CD4-positive, alpha-beta memory T cell (primary cell): ENCODE measurements around the gene GAS7. TPM values are rescaled to one million over a fixed set of nuclear protein-coding genes. Genes with fewer than 3 reads are reported as not detected.

Source experiments
- CTCF ChIA-PET: fragments of 350-600 bp; sonication (Branson Sonifier 250); formaldehyde crosslinking; loops from one replicate; lab custom pipeline; 2021; ENCODE audit warnings: inconsistent platforms; ENCODE audit not compliant: partially characterized antibody; lab: Charles Lee
- POLR2A ChIA-PET: fragments of 350-600 bp; sonication (Branson Sonifier 250); formaldehyde crosslinking; loops from one replicate; lab custom pipeline; 2021; ENCODE audit not compliant: partially characterized antibody; lab: Charles Lee
- DNase-seq, 5 donors: peaks; one replicate each; pipeline versions ENCODE4 v3.0.0 to v3.0.0-alpha.2; 2020 to 2022; ENCODE audit warnings: mixed read lengths in 1 of 5
- H3K27ac ChIP-seq: one replicate; pipeline ENCODE4 v1.7.0; 2013; ENCODE audit warnings: low read depth, low read length
- H3K27me3 ChIP-seq: 2 replicates; pipeline ENCODE4 v1.7.0; 2013; ENCODE audit warnings: mild to moderate bottlenecking, low read length, moderate library complexity; ENCODE audit not compliant: insufficient read depth
- H3K36me3 ChIP-seq: 2 replicates; pipeline ENCODE4 v1.7.0; 2013; ENCODE audit warnings: mild to moderate bottlenecking, low read length, moderate library complexity; ENCODE audit not compliant: insufficient read depth
- H3K4me1 ChIP-seq: 2 replicates; pipeline ENCODE4 v1.7.0; 2013; ENCODE audit warnings: mild to moderate bottlenecking, low read length, moderate library complexity; ENCODE audit not compliant: insufficient read depth
- H3K4me3 ChIP-seq, 2 donors: one replicate each; pipeline ENCODE4 v1.7.0; 2013; ENCODE audit warnings: low read length in 2 of 2, mild to moderate bottlenecking in 1 of 2
- H3K9me3 ChIP-seq, 2 donors: one replicate each; pipeline ENCODE4 v1.7.0; 2013; ENCODE audit warnings: low read length in 2 of 2, control low read depth in 1 of 2; ENCODE audit not compliant: control insufficient read depth in 1 of 2
- H3K27ac Mint-ChIP-seq, 7 donors: one replicate each; pipeline ENCODE4 v1.8.0; 2020 to 2021; ENCODE audit warnings: mixed read lengths in 7 of 7, mild to moderate bottlenecking in 6 of 7, inconsistent platforms in 3 of 7, moderate library complexity in 3 of 7
- H3K27me3 Mint-ChIP-seq, 2 donors: one replicate each; pipeline ENCODE4 v1.8.0; 2020 to 2021; ENCODE audit warnings: mixed read lengths in 2 of 2
- H3K36me3 Mint-ChIP-seq, 2 donors: one replicate each; pipeline ENCODE4 v1.8.0; 2020 to 2021; ENCODE audit warnings: mixed read lengths in 2 of 2, inconsistent platforms in 1 of 2, mild to moderate bottlenecking in 1 of 2
- H3K4me1 Mint-ChIP-seq, 4 donors: one replicate each; pipeline ENCODE4 v1.8.0; 2020 to 2021; ENCODE audit warnings: mixed read lengths in 4 of 4, mild to moderate bottlenecking in 1 of 4
- H3K4me3 Mint-ChIP-seq, 8 donors: one replicate each; pipeline ENCODE4 v1.8.0; 2020 to 2021; ENCODE audit warnings: mixed read lengths in 8 of 8, mild to moderate bottlenecking in 7 of 8, moderate library complexity in 6 of 8, inconsistent platforms in 3 of 8
- H3K9me3 Mint-ChIP-seq, 8 donors: one replicate each; pipeline ENCODE4 v1.8.0; 2020 to 2021; ENCODE audit warnings: mixed read lengths in 8 of 8, mild to moderate bottlenecking in 5 of 8, inconsistent platforms in 3 of 8, moderate library complexity in 1 of 8
- intact Hi-C: fragments of 100-400 bp; cut with micrococcal nuclease; formaldehyde crosslinking; loops from one replicate; pipeline ENCODE4 v1.15.1; 2023
- polyA plus RNA-seq, 2 donors: library from polyadenylated mRNA; unstranded; fragments of 300-500 nt; fragmentation: Illumina TruSeq; gene quantifications; one replicate each; pipeline ENCODE4 v1.2.3, GENCODE V29; 2021
- total RNA-seq, 2 experiments: library from RNA; stranded (reverse); gene quantifications; one replicate each; pipeline ENCODE4 v1.2.3, GENCODE V29; 2021

Gene GAS7
- total and polyA plus RNA-seq, 4 experiments from 2014 or later = 0.42 to 5.2 (median 3.0) TPM

DNA sequence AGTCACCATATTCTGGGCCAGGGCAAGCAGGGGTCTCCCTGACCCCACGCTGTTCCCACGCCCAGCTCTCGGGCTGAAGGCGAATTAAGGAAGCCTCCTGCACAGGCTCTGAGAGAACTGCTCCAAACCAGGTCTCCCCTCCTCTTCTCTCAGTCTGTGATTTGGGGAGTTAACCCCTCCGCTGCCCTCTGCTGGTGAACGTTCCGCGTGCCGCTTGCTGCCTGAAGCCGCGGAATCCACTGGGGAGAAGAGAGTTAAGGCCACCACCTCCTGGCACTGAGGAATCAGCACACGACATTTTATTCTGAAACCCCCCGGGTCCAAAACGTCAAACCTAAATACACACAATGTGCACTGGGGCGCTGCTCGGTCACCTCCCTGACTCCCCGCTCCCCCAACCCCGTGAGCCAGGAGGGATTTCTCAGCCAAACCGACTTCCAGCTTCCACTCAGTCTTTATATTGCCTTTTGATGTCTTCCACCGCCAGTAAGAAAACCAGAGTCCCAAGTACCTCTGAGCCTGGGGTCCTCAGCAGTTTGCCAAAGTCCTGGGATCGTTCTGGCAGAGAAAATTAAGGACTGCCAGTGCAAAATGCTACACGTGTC lies 238.9 kb downstream of the GAS7 start:
- peaks cover 1 to 2% of the 10 kb centered on the region in 2 donors for H3K27me3 Mint-ChIP-seq
- Histone ChIP-seq H3K36me3 (no peaks in the 10 kb centered on the region), H3K9me3 (no peaks in the 10 kb centered on the region), H3K27ac (no peak overlapping the region), H3K4me3 (no peak overlapping the region), H3K4me1 (no peaks in the 10 kb centered on the region), H3K27me3 (no peaks in the 10 kb centered on the region)
- no peak for DNase-seq
- H3K4me3 Mint-ChIP-seq = no peak overlapping the region
- no peaks in the 10 kb centered on the region for H3K4me1 Mint-ChIP-seq
- H3K9me3 Mint-ChIP-seq = no peaks in the 10 kb centered on the region
- intact Hi-C loops = no loop called here
- H3K27ac Mint-ChIP-seq = no peak overlapping the region
- ChIA-PET POLR2A (no interaction called here), CTCF (no interaction called here)
- H3K36me3 Mint-ChIP-seq = no peaks in the 10 kb centered on the region

DNA sequence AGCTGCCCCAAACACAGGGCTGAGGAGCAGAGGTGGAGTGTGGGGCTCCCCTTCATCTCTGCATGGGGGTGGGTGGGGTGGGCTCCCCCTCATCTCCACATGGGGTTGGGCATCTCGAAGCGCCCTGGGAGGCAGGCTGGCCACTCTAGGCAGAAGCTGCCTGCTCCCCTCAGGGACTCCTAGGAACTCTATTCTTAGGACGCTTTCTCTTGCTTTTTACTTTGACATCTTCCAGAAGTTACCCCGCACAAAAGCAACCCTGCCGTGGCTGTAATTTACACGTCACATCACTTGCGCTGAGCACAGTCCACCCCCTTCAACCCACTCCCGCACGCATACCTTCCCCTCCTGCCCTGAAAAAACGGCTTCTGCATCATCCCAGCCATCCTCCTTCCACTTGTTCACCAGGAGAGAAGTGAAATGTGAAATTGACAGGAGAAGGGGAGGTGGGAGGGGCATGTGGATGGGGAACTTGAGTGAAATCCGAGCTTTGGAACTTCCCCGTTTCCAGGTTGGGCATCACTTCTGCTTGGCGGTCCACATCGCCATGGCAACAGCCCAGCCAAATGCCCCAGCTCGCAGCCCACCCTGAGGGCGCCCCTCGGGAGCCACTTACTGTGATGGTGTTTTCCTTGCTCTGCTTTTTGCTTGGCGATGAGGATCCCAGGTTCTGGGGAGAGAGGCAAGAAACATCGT lies 239.7 kb downstream of the GAS7 start:
- no peak for DNase-seq

DNA sequence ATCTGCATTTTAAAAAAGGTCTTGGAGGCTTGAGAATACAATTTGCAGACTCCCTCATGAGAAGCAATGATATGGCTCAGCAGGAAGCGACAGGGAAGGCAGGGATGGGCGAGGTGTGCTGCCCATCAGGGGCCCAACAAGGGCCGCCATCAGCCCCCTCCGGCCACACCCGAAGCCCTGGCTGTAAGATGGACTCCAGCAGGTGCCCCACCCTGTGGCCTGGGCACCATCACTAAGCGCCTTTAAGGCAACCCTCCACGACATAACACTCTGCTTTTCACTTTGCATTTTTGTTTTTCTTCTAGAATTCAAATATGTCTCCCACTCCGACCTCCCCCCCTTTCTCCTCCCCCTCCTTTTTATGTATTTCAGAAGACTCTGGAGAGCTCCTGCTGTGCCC lies 241.2 kb downstream of the GAS7 start:
- Mint-ChIP-seq H3K36me3 (no peaks in the 10 kb centered on the region), H3K9me3 (no peaks in the 10 kb centered on the region), H3K4me1 (no peaks in the 10 kb centered on the region), H3K27ac (no peak overlapping the region), H3K4me3 (no peak overlapping the region), H3K27me3 (peaks cover 0 to 2% of the 10 kb centered on the region in 2 donors)
- Histone ChIP-seq H3K36me3 (no peaks in the 10 kb centered on the region), H3K4me1 (no peaks in the 10 kb centered on the region), H3K27ac (no peak overlapping the region), H3K27me3 (no peaks in the 10 kb centered on the region), H3K9me3 (no peaks in the 10 kb centered on the region), H3K4me3 (no peak overlapping the region)
- no peak for DNase-seq
- POLR2A ChIA-PET = no interaction called here
- intact Hi-C loops = no loop called here
- CTCF ChIA-PET = no interaction called here

More for the DNA sequence above, 239.7 kb downstream of the GAS7 start:
- H3K9me3 ChIP-seq = no peaks in the 10 kb centered on the region
- H3K4me3 Mint-ChIP-seq = no peak overlapping the region
- H3K27ac Mint-ChIP-seq = no peak overlapping the region
- no peaks in the 10 kb centered on the region for H3K27me3 ChIP-seq
- H3K4me1 Mint-ChIP-seq = no peaks in the 10 kb centered on the region
- H3K9me3 Mint-ChIP-seq = no peaks in the 10 kb centered on the region
- no peaks in the 10 kb centered on the region for H3K36me3 ChIP-seq
- no peaks in the 10 kb centered on the region for H3K4me1 ChIP-seq
- peaks cover 1 to 2% of the 10 kb centered on the region in 2 donors for H3K27me3 Mint-ChIP-seq
- ChIA-PET CTCF (no interaction called here), POLR2A (no interaction called here)
- intact Hi-C loops = no loop called here
- H3K27ac ChIP-seq = no peak overlapping the region
- H3K4me3 ChIP-seq = no peak overlapping the region
- no peaks in the 10 kb centered on the region for H3K36me3 Mint-ChIP-seq

DNA sequence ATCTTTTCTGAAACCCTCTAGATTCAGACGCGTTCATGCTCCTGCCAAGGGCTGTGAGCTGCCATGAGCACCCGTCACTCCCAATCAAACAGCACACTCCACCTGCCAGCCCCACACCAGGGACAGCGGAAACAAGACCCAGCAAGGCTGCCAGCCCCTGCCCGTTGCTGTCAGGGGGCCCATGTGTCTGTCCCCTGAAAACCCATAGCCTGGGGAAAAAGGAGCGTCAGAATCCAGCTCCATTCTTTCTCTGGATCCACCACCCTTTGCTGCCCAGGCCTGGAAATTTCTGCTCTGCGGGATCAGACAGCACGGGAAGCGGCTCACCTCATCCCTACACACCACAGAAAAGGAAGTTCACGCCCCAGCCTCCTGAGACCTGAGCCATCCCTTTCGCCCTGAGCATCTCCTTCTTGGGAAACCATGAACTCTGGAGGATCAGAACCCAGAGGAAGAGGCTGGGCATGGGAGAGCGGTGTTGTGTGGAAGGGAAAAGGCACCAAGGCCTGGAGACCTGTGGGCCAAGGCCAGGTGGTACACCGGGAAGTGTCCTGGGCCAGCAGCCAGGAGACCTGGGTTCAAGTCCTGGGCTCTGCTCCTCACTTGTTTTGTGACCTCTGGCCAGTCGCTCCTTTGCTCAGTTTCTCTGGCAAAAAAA lies 241.8 kb downstream of the GAS7 start:
- Mint-ChIP-seq H3K36me3 (no peaks in the 10 kb centered on the region), H3K9me3 (no peaks in the 10 kb centered on the region), H3K27me3 (peaks cover 0 to 2% of the 10 kb centered on the region in 2 donors), H3K4me1 (no peaks in the 10 kb centered on the region), H3K4me3 (no peak overlapping the region), H3K27ac (no peak overlapping the region)
- CTCF ChIA-PET = no interaction called here
- no peaks in the 10 kb centered on the region for H3K36me3 ChIP-seq
- intact Hi-C loops = no loop called here
- DNase-seq = no peak
- no peak overlapping the region for H3K27ac ChIP-seq
- H3K27me3 ChIP-seq = no peaks in the 10 kb centered on the region
- H3K9me3 ChIP-seq = no peaks in the 10 kb centered on the region
- POLR2A ChIA-PET = no interaction called here
- H3K4me1 ChIP-seq = no peaks in the 10 kb centered on the region
- no peak overlapping the region for H3K4me3 ChIP-seq

DNA sequence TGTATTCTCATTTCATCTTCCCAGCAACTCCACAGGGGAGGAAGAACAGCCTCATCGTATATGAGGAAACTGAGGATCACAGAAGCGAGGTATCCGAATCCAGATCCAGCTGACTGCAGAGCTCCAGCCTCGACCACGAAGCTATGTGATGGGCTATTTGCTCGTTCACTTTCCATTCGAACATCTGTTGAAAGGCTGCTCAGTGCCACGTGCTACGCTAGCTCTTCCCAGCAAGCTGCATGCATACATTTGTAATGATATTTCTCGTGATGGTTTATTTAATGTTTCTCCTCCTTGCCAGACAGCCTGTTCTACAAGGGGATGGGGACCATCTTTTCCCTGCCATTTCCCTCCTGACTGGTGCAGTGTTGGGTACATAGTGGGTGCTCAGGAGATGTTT lies 244.9 kb downstream of the GAS7 start:
- Histone ChIP-seq H3K27ac (no peak overlapping the region), H3K4me1 (no peaks in the 10 kb centered on the region), H3K36me3 (no peaks in the 10 kb centered on the region), H3K27me3 (no peaks in the 10 kb centered on the region), H3K9me3 (no peaks in the 10 kb centered on the region), H3K4me3 (no peak overlapping the region)
- Mint-ChIP-seq H3K36me3 (no peaks in the 10 kb centered on the region), H3K9me3 (no peaks in the 10 kb centered on the region), H3K27ac (no peak overlapping the region), H3K4me1 (no peaks in the 10 kb centered on the region), H3K27me3 (no peaks in the 10 kb centered on the region), H3K4me3 (no peak overlapping the region)
- no peak for DNase-seq
- ChIA-PET POLR2A (no interaction called here), CTCF (no interaction called here)
- intact Hi-C loops = no loop called here

DNA sequence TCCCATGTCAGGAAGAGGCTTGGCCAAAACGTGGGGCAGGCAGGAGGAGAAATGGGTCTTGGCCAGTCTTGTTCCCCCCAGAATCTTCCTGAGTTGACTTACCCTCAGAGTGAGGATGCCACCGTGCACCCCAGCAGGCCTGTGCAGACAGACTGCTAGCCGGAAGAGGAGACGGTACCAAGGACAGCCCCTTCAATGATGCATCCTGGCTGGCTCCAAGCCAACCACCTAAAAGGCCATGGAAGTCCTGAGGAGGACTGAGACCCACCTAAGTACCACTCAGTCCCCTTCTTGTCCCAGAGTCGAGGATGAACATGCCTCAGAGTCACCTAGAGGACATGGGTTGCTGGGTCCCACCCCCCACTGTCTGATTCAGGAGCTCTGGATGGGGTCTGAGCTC lies 246.6 kb downstream of the GAS7 start:
- Mint-ChIP-seq H3K27ac (no peak overlapping the region), H3K4me1 (no peaks in the 10 kb centered on the region), H3K27me3 (no peaks in the 10 kb centered on the region), H3K36me3 (no peaks in the 10 kb centered on the region), H3K9me3 (no peaks in the 10 kb centered on the region), H3K4me3 (no peak overlapping the region)
- no peak overlapping the region for H3K27ac ChIP-seq
- no peaks in the 10 kb centered on the region for H3K9me3 ChIP-seq
- no peak for DNase-seq
- ChIA-PET CTCF (no interaction called here), POLR2A (no interaction called here)
- H3K4me1 ChIP-seq = no peaks in the 10 kb centered on the region
- H3K4me3 ChIP-seq = no peak overlapping the region
- H3K36me3 ChIP-seq = no peaks in the 10 kb centered on the region
- intact Hi-C loops = no loop called here
- H3K27me3 ChIP-seq = no peaks in the 10 kb centered on the region

DNA sequence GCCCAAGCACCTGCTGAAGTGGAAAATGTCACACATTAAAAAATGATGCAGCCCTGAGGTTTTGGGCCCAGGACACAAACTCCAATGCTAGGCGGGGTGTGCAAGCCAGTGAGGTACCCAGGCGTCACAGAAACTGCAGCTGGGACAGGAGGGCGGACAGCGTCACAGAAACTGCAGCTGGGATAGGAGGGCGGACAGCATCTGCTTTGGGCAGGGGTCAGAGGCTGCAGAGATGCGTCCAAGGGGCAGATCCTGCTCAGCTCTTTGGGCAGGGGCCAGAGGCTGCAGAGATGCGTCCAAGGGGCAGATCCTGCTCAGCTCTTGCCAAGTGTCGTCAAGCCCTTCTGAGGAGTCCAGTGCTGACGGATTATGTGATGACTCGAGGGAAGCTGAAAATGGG lies 249.5 kb downstream of the GAS7 start:
- no peaks in the 10 kb centered on the region for H3K27me3 ChIP-seq
- POLR2A ChIA-PET = no interaction called here
- Mint-ChIP-seq H3K4me1 (no peaks in the 10 kb centered on the region), H3K4me3 (no peak overlapping the region), H3K36me3 (no peaks in the 10 kb centered on the region), H3K9me3 (no peaks in the 10 kb centered on the region), H3K27me3 (no peaks in the 10 kb centered on the region), H3K27ac (no peak overlapping the region)
- CTCF ChIA-PET = no interaction called here
- no peaks in the 10 kb centered on the region for H3K9me3 ChIP-seq
- H3K4me3 ChIP-seq = no peak overlapping the region
- H3K4me1 ChIP-seq = no peaks in the 10 kb centered on the region
- DNase-seq = no peak
- no peaks in the 10 kb centered on the region for H3K36me3 ChIP-seq
- intact Hi-C loops = no loop called here
- H3K27ac ChIP-seq = no peak overlapping the region
